ENCODE measurements around the gene LMX1A.

The LMX1A gene

DNA sequence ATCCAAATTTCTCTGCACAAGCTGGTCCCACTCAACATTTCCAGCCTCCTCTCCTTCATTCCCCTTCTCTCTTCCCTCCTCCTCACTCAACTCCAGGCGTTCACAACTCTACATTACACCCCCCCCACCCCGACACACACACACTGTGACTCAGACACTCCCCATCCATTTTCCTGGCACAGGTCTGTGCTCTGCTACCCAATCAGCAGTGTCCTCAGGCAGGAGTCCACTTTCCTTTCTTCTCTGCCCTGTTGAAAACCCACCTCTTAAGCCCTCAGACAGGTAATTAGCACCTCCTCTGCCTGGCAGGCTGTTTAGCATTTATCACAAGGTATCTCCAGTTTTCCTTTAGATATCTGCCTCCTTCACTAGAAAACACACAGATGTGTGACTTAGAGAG, 8.8 kb upstream of the LMX1A start:
- DNase-seq: no peak

DNA sequence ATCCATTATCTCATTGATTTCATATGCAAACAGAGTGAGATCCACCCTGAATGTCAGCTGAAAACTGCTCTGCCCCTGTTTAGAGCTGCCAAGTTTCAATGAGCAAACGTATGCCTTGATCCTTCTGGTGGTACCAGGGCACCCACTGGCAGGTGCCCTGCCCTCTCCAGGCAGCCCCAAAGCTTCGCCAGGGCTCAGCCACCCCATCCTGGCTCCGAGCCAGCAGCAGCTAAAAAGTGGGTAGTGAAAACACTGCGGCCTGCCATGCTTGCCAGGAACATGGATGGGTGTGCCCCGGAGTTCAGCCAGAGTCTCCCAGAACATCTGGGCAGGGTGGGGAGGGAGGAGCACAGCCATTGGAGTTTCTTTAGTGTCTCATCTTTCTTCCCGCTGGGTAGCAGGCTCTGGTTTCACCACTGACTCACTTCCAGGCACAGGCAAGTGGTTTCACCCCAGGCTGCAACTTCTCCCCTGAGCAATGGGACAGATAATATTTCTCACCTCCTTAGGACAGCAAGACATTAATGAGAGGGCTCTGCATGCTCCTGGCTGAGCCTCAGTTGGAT, 8.1 kb upstream of the LMX1A start:
- no peak for DNase-seq

GRCh38 chr1:165356876-165357275, 361 bp upstream of the LMX1A start:
- no peak for DNase-seq

- no peak for DNase-seq
Measured at GRCh38 chr1:165355139-165355976, 1.2 kb downstream of the LMX1A start.

- no peak for DNase-seq
Measured at GRCh38 chr1:165354739-165355138, 1.8 kb downstream of the LMX1A start.

DNA sequence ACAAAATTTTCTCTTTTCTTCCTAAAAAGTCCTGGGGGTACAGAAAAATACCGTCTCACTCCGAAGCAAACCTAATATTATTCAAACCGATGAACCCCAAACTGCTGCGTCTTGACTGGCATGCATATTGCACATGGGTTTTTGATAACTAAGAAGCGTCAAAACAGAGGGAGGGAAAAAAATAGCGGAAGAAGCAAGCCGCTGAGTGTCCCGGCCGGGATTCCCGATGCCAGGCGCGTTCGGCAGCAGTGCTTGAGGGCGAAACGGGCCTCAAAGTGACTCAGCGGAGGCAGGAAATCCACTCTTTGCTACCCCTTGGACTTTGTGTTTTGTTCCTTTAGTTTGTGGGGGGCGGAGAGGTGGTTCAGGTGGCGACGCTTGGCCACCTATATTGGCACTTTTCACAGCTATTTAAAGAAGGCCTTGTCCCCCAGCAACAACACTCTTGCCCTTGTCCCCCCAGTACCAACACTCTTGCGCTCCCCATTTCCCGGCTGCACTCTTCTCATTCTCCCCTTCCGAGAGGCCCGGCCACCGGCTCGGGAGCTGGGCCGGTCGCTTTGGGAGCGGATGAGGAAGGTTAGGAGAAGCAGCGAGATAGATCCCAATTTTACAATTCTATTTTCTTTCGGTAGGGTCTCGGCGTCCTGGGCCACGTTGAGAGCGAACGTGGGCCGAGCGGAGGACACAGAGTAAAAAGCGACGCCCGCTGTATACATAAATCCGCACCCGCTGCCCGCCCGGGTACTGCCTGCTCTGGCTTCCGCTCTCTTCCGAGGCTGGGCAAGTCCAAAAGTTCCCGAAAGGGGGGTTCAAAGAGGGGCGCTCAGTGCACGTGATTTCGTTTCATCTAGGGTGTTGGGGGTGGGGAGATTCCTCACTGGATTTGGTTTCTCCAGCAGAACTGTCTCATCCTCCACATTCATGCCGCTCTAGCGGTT, 2.5 kb downstream of the LMX1A start:
- DNase-seq: no peak

- no peak for DNase-seq
Measured at GRCh38 chr1:165352442-165353293, 3.8 kb downstream of the LMX1A start.

- DNase-seq: no peak
Measured at GRCh38 chr1:165351863-165352441, 4.6 kb downstream of the LMX1A start.

- DNase-seq: no peak
Measured at GRCh38 chr1:165350840-165351239, 5.7 kb downstream of the LMX1A start.

- DNase-seq: no peak
Measured at GRCh38 chr1:165345502-165345901, 11.0 kb downstream of the LMX1A start.

DNA sequence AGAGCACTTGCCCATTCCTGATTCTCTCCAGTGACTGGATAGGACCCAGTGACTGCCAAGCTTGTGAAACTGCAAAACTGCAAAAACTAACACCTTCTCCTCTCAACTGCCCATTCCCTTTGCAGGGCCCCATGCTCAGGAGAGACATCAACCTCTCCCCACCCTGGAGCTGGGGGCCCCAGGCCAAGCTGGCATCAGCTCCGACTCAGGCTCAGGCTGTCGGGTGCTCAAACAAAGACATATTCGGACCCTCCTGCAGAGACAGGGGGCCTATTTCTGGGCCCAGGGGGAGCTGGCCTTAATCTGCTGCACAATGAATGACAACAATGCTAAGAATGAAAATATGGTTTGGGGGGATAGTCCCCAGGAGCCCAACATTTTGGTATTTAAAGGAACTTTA, 11.8 kb downstream of the LMX1A start:
- no peak for DNase-seq

GRCh38 chr1:165344198-165344597, 12.3 kb downstream of the LMX1A start:
- DNase-seq: no peak

DNA sequence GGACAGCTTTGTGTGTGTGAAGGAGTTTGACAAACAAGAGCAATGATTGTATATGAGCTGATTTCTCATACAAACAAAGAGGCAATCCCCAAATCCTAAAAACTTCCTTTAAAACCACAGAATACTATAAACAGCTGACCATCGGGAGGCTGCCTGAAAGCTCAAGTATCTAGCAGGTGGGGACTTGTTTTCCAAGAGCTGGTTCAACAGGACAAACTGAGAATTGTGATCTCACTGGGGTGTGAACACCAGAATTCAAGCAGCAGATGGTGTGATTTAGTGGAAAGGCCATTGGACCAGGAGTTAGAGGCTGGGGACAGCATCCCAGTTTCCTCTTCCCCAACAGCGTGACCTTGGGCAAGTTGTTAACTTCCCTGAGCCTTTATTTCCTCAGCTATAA, 13.9 kb downstream of the LMX1A start:
- no peak for DNase-seq

DNA sequence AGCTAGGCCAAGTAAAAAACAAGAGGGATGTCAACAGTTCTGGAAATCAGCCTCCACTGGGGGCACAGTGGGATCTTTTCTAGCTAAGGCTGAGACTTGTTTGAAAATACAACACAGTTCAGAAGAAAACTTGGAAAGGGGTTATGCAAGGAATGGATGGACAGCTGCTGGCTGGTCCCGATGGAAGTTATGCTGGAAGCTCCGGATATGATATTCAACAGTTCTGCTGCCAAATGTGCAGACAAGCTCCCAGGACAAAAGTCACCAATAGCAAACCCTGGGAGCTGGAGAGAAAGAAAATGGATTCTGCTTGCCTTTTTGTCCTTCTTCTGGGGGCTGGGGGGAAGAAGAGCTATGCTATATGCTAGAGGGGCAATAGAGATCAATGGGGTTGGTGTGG, 14.3 kb downstream of the LMX1A start:
- DNase-seq: no peak

GRCh38 chr1:165339164-165339563, 17.4 kb downstream of the LMX1A start:
- DNase-seq: no peak

GRCh38 chr1:165330483-165330882, 26.0 kb downstream of the LMX1A start:
- no peak for DNase-seq

DNA sequence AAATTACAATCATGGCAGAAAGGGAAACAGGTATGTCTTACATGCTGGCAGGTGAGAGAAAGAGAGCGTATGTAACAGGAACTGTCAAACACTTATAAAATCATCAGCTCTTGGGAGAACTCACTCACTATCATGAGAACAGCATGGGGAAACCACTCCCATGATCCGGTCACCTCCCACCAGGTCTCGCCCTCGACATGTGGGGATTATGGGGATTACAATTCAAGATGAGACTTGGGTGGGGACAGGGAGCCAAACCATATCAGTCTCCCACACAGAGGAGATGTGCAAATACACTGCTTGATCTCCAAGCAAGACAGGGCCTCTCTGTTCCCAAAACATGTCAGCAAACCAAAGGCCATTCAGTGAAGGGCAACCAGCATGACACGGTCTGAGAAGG, 27.4 kb downstream of the LMX1A start:
- no peak for DNase-seq

GRCh38 chr1:165328136-165328535, 28.4 kb downstream of the LMX1A start:
- no peak for DNase-seq

DNA sequence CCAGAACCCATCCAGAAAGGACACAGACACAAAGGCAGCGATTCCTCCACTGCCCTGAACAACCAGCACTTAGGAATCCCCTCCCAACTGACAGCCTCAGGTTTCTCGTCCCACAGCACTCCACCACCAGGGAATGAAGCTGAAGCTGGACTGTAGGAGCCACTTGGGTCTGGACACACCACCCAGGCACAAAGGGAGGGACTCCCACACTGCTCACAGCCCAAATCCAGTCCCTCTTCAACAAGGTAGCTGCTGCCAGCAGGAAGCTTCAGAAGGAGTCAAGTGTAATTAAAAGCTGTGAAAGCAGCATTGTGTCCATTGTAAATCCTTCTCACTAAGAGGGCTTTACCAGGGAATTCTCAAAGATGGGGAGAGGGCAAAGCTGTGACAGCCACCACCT, 29.0 kb downstream of the LMX1A start:
- DNase-seq: no peak

GRCh38 chr1:165325460-165326203, 30.9 kb downstream of the LMX1A start:
- DNase-seq: no peak

GRCh38 chr1:165324050-165324449, 32.5 kb downstream of the LMX1A start:
- no peak for DNase-seq

GRCh38 chr1:165317612-165318011, 38.9 kb downstream of the LMX1A start:
- no peak for DNase-seq
